SHP77 treated with DMSO at 0.1 percent for 48 hours (cell line): Measurements from ENCODE around the gene CMIP.

Experiments used
- DNase-seq: peaks from one replicate; lab custom pipeline; 2025; lab: John Stamatoyannopoulos, UW

CMIP gene

DNA sequence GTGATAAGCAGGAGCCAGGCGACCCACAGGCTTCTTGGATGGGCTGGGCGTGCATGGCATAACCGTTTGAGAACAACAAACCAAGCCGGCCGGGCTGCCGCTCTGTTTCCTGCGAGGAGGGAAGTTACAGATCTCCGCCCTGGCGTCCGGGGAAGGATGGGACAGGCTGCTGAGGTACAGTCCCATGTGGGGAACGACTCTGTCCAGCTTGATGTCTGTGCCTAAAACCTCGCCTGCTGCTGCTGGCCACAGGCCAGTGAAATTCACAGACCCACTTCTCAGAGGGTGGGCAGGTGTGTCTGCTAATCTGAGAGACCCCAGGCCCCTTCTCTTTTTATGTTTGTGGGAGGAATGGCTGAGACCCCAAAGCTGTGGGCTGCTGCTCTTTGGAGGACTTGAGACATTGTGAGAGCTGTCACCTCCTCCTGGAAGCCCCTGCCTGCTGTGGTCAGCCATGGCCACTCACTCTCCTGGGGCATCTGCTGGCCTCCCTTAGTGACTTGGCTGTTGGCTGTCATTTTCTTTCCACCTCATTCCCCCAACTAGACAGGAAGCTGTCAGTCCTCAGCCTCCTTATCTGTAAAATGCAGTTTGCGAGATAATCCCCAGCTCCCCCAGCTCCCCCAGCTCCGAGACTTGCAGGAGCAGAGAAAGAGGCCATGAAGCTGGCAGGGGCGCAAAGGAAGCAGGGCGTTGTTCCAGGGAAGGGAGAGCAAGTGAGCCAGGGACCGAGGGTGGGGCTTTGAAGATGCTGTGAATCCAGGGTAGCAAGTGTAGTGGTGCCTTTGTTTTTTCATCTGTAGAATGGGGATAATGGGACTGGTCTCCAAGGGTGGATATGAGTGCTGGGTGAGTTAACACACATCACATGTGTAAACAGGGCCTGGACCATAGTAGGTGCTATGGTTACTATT lies 51.0 kb downstream of the CMIP start:
- no peak for DNase-seq

DNA sequence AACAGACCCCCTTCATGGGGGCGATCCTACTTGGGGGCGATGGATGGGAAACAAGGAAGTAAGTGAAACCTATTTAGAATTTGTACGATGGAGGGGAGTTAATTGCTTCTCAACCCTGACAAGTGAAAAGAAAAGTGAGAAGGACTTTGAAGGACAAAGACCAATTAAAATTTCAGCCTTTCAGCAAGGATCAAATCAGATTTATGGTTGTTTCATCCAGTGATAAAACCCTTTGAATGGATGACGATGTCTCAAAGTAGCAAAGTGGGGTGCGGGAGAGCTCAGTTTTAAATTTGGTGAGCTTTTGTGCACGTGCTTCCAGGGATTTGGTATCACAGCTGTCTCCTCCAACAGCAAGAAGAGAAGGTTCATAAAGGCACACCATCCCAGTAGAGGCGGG lies 51.7 kb downstream of the CMIP start:
- DNase-seq = no peak

DNA sequence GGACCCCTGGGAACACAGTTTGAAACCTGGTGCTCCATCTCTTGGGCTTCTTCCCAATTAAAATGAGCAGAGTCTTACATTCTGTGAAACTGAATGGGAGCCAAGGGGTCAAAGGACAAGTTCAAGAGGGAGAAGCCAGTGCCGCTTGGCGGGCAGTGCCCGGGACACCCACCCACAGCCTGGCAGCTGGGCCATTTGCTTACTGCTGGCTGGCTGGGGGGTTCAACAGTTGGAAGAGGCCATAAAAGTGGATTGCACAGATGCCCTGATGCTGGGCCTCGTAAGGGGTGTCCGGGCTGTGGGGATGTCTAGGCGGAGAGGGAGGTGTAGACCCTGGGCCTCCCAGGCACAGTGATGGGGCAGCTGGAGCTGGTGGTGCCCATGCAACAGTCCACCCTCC lies 52.1 kb downstream of the CMIP start:
- no peak for DNase-seq

DNA sequence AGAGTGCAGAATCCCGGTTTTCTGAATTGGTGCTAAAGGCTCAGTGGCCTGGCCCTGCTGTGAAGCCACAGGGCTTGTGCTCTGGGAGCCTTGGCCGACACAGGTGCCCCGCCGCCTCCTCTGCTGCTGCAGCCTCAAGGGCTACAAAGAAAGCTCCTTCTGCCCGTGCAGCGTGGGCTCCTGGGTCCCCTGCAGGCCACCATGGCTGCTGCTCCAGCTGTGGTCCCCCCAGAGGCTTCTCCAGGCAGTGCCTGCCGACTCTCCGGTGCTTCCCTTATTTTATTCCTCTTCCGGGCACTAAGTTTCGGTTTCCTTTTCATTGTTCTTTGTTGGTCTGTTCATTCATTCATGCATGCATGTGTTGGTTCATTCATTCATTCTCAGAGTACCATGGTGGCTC lies 53.1 kb downstream of the CMIP start:
- no peak for DNase-seq

DNA sequence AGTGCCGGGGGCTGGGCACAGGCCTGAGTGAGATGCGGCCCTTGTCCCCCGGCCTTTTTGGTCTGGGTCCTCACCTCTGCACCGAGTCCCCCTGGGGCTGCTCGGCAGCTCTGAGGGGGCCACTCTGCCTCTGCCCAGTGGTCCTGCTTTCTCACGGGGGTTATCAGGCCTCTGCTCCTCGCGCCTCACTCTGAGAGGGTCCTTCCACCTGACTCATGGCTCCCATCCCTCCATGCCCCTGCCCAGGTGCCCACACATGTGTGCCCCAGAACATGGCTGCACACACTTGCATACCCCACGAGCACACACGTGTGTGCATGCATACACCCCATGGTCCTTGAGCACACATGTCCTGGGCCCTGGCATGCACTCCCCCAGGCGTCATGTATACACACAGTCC lies 53.7 kb downstream of the CMIP start:
- no peak for DNase-seq

DNA sequence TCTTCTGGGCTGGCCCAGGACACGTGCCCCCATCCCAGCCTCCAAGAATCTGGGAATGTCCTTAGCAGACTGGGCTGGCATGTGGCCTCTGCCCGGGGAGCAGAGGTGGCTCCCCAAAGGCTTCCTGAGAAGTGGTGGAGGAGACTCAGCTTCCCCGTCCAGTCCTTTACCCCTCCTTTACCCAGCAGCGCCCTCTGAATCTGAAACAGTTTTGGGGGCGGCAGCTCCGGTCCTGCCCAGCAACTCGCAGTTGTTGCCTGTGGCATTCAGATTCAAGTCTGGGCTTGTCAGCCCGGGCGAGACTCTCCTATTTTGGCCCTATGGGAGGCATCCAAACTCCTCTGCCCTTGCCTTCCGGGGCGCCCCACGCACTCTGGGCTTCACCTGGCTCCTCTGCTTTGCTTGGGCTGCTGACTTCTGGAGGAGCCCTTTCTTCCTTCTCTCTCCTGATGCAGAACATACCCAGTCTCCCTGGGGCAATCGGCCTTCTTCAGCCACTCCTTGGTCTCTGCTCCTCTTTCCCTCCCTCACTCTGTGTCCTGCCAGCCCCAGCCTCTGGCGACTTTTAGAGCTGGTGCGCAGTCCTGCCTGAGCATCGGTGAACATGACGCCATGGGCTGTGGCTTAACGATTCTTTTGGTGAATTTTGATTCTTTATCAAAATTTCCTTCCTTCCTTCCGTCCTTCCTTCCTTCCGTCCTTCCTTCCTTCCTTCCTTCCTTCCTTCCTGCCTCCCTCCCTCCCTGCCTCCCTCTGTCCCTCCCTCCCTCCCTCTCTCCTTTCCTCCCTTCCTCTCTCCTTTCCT lies 55.2 kb downstream of the CMIP start:
- no peak for DNase-seq

DNA sequence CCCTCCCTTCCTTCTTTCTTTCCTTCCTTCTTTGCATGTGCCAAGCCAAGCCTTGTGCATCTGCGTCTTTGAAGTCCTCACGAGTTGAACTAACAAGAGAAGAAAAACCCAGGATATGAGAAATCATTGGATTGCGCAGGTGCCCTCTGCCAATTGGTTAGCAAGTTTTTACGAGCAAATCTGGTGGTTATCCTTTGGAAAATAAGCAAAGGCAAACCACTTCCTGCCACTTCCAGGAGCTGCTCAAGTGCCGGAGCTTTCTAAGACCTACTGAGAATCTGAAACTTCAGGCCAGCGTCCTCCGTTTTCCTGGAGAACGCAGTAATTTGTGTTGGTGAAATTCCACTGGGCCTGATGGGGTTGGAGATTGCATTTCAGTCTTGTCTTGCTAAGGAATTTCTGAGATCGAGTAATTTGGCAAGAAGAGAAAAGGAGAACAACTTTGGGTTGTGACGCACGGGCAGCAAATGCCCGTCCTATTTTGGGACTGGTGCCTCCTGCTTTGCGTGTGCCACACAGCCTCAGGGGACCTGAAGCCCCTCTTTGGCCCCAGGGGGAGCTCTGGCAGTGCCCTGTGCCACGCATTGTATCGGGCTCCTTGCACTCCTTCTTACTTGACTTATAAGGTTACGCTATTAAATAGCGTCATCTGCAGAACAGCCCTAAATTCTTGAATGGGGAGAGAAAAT lies 56.4 kb downstream of the CMIP start:
- no peak for DNase-seq

DNA sequence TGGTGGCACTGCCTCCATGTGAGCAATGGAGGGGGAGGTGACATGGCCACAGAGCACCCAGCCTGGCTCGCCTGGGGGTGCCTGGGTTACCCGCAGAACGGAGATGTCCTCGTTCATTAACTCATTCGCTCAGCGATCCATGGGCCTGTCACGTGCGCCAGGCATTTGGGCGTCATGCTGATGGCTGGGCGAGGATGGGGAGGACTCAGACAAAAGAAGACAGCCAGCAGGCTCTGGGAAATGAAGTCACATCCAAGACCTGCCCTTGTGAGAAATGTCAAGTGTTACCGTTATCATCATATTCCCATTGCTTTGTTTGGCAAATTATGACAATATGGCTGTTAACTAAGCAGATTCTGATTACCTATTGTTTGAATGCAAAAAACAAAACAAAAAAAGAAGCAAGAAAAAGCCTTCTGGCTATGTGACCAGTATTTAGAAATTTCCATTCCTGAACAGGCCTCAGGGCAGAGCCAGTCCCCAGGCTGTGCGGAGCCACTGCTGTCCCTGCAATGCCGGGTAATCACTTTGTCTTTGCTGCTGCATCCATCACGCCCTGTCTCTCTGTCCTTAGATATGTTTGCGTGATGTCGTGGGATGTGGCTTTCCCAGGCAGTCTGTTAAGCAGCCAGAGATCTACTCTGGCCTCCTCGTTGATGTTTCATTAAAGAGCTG lies 57.9 kb downstream of the CMIP start:
- no peak for DNase-seq

DNA sequence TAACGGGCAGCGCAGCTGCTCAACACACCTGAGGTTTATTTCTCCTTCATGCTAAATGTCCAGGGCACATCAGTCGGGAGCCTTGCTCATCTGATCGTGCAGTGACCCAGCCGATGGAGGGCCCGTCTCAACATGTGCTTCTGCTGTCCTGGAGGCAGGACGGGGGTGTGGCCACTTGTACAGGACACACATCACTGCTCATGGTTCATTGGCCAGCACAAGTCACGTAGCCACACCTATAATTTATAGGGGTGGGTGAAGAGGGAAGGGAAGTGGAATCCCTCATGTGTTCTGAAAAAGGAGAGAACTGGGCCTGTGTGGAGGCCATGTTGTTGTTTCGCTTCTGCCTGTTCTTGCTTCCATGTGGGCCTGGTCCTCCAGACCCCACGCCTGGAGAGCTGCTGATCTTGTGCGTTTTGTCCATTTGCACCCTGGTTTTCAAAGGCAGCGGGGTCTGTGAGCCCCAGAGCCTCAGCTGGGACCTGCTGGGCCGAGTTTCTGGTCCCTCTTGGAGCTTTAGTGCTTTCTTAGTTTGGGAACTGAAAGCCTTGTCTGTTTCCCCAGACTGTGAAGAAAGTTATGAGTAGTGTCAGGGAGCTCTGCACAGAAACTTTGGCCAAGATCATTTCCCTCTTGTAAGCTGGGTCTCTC lies 60.5 kb downstream of the CMIP start:
- no peak for DNase-seq

DNA sequence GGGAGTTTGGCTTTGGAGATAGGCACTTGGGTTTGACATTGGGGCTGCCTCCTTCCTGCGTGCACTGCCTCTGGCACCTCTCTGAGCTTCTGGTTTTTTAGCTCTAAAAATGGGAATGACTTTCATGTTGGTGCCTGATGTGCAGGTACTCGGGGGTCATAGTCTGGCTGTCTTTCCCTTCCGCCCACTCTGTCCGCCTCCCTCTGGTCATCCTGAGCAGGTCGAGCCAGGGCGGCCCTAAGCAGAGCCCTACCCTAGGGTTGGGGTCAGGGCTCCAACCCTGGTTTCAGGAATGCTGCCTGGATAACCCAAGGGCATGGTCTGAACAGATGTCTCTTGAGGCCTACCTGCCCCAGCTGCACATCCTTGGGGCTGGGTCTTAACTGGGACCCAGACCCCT lies 64.8 kb downstream of the CMIP start:
- no peak for DNase-seq

DNA sequence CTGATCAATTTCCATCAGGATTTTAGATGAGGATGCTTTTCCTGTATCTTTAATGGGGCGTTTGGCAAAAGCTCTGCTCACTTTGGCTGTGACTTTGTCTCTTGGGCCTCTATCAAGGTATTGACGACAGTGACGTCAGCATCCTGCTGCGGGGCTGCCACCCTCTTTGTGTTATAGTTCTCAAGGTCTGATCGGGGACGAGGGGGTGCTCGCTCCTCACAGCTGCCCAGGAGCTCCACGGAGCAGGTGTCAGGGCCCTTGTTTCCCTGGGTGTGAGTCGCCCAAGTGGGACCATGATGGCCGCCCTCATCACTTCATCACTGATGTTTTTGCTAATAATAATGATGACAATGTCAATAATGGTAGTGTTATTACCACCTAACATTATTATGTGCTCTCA lies 65.4 kb downstream of the CMIP start:
- DNase-seq = no peak

DNA sequence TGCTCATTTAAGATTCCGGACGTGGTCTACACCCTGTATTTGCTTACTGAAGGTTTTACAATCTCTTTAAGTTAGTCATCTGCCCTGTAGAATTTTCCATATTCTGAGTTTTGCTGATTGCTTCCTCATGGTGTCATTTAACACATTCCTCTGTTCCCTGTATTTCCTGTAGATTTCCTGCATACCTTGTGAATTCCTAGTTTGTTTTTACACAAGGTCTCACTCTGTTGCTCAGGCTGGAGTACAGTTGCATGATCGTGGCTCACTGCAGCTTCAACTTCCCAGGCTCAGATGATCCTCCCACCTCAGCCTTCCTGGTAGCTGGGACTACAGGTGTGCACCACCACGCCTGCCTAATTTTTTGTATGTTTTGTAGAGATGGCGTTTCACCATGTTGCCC lies 66.8 kb downstream of the CMIP start:
- DNase-seq = no peak

DNA sequence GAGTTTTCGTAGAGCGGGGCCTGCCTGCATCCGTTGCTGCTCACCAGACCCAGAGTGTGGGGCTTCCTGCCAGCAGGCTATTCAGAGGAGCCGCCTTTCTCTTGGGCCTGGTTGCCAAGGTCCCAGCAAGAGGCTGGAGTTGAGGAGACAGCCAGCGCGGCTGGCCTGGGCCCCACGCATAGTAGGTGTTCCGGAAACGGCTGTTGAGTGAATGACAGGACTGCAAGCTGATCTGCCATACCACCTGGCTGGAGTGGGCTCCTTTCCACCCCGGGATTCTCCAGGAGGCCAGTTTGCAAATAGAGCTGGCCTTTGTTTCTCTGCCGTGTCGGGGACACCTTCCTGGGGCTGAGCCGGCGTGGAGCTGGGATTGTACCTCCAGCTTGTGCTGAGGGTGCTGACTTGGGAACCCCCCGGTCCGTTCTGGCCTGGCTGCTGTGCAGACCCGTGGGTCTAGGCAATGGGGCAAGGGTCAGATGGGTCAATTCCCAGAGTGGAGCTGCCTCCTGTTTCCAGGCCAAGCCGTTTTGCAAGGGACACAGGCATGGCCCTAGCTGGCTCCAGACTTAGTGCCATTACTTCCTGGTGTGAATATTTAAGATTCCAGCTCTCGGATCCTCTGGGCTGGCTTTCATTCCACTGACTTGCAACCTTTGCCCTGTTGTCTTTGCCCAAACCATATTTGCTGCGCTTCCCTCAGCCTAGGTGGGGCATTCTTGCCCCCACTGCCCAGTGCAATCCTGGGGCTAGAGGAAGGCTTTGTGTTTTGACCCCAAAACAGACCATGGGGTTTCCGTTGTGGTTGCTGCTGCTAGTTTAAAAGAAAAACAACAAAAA lies 68.8 kb downstream of the CMIP start:
- no peak for DNase-seq

DNA sequence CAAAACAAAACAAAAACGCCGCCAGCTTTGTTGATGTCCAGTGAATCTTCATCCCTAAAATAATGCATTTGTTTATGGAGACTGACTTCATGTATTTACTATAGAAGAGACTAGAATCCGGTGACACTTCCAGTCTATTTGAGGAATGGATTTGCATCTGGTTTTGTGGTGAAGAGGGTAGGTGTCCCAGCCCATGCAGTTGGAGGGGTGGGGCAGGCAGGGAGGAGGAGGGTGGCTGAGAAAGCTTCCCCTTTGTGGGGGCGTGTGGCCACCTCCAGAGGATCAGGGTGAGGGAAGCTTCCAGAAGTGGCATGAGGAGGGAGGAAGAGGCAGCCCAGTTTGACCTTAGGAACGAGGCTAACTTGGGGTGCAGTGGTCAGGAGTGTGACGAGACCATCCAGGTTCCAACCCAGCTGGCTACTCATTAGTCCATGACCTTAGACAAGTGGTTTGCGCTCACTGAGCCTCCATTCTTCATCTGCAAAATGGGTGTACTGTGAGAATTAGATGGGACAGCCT lies 69.5 kb downstream of the CMIP start:
- DNase-seq = no peak

DNA sequence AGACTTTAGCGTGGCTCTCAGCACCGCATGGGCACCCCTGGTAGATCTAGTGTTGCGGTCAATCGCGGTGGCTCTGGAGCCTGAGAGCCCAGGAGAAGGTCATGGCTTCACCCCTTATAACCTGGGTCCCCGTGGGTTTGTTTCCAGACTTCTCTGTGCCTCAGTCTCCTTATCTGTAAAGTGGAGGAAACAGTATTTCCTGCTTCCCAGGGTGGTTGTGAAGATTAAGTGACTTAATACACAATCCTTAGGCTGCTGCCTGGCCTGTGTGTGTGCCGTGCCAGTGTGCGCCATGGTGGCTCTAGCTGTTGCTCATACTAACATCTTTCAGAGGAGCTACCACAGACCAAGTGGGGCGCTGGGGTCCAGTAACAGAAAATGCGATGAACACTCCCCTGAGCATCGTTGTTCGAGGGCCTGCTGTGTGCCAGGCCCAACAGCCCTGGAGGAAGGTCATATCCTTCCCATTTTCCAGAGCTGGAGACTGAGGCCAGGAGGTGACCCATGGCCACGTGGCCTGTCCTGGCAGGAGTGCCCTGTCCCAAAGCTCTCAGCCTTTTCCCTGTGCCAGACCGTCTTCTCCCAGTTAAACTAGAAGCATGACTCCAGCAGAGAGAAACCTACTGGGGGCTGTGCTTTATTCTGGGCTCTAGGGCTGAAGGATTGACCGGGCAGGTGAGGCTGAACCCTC lies 70.1 kb downstream of the CMIP start:
- DNase-seq = no peak

DNA sequence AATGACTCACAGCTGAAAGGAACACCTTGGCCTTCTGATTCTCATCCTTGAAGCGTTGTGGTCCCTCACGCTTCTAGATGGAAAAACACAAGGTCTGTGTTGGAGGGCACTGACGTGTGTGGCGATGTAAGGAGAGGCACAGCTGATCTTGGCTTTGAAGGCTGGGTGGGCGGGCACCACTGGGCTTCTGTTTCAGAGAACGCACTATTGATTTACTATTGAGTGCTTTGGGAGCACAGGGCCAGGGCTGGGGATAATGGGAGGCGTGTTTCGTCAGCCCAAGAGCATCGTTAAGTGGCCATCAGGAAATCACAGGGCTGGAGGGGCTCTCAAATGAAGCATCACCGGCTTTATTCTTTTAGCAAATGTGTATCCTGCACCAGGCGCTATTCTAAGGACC lies 70.7 kb downstream of the CMIP start:
- DNase-seq = peak; percentile 33

DNA sequence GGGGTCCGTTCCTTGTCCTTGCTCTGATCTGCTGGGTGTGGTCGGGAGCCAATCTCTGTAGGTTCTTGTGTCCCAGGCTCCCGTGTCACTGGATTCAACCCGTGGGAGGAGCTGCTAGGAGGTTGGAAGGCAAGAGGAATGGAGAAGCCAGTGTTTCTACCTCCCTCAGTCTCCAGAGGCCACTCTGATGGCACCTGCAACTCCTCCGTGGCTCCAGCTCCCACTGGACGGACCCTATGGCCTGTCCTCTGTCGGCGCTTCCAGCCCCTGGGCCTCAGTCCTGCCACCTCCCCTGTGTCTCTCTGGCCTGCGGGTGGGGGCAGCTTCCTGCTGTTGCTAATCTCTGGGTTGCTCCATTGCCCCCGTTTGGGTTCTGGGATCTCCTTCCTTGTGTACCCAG lies 71.1 kb downstream of the CMIP start:
- DNase-seq = no peak

DNA sequence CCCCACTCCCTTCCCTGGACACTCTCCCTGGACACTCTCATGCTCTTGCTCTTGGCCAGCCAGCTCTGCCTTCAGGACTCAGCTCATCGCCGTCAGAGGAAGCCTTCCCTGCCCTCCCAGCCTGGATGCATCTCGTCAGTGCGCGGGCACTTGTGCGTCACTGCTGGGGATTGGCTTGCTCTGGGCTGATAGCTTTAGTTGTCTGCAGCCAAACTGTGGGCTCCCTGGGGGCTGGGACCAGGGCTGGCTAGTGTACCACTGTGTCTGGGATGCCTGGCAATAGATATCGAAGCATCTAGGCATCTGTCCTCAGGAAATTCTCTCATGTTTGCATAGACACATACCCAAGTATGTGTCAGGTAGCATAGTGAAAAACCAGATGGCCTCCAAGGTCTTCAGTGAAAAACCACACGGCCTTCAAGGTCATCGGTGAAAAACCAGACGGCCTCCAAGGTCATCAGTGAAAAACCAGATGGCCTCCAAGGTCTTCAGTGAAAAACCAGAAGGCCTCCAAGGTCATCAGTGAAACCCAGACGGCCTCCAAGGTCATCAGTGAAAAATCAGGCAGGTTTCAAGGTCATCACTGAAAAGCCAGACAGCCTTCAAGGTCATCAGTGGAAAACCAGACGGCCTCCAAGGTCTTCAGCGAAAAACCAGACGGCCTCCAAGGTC lies 72.0 kb downstream of the CMIP start:
- no peak for DNase-seq

DNA sequence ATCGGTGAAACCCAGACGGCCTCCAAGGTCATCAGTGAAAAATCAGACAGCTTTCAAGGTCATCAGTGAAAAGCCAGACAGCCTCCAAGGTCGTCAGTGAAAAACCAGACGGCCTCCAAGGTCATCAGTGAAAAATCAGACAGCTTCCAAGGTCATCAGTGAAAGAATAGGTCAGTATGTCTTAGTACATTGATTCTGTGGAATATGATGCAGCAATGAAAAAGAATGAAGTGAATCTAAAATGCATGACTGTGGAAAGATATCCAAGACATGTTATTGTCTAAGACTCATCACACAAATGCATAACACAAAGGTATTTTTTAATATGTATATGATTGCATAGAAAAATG lies 72.5 kb downstream of the CMIP start:
- no peak for DNase-seq
